ENCODE results near the gene SAMD5.

SAMD5 gene

DNA sequence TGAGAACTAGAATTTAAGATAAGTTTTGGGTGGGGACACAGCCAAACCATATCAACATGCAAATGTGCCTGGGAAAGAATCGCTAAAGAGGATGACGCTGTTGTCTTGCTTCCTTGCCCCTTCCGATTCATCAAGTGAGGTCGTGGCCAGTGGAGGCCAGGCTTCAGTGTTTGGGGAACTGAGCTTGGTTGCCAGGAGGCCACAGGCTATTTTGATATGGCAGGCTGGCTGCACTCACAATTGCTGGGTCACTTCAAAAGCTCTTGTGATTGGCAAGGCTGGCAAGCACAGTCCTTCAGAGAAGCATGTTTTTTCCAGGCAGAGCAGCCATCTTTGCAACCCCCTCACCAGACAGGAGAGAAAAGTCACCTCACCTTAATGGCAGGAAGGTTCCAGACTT is 45.8 kb downstream of the SAMD5 start:
- no peak for TF ChIP-seq CTCF (IDR thresholded peaks at IDR 0.05; ENCODE audit: extremely low read depth, missing control alignments)
- no peak for DNase-seq (ENCODE audit: low spot score)

GRCh38 chr6:147559006-147559405 is 50.5 kb downstream of the SAMD5 start:
- DNase-seq (ENCODE audit: low spot score): no peak
- no peak for TF ChIP-seq CTCF (IDR thresholded peaks at IDR 0.05; ENCODE audit: extremely low read depth, missing control alignments)

GRCh38 chr6:147560670-147561069 is 52.2 kb downstream of the SAMD5 start:
- no peak for TF ChIP-seq CTCF (IDR thresholded peaks at IDR 0.05; ENCODE audit: extremely low read depth, missing control alignments)

DNA sequence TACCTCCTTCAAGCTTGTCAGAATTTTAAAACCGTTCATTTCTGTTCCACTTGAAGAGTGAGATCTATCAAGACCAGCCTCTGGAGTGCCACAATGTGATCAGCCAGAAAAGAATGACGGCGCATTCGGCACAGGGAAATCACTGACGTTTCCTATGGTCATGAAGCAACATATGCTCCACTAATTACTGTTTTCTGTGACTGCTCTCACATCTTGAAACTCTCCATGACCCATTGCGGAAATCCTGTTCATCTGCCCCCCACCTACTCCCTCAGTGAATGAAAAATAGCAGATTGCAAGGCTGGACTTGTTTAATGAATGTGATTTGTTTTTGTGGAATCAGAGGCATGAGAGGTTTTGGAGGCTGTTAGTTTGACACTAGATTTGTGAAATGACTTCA is 53.2 kb downstream of the SAMD5 start:
- no peak for DNase-seq (ENCODE audit: low spot score)
- TF ChIP-seq CTCF (IDR thresholded peaks at IDR 0.05; ENCODE audit: extremely low read depth, missing control alignments): no peak

More at GRCh38 chr6:147560670-147561069, 52.2 kb downstream of the SAMD5 start:
- DNase-seq (ENCODE audit: low spot score): no peak

GRCh38 chr6:147563472-147563871 is 55.0 kb downstream of the SAMD5 start:
- no peak for TF ChIP-seq CTCF (IDR thresholded peaks at IDR 0.05; ENCODE audit: extremely low read depth, missing control alignments)
- no peak for DNase-seq (ENCODE audit: low spot score)

DNA sequence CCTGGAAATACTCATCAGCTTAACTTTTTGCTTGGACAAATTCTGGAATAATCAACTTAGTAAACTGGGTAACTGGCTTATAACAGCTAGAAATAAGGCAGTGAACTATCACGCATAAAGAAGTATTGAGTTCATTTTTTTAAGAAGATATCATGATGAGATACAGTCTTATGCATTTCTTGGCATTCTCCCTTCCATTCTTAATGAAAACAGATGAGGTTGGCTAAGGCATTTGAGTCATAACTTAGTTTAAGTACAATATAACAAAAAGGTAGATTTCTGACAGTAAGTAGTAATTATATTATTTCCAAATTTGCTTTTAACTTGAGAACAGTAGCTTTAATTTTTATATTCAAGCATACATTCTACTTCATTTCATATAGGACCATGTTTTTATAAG is 56.1 kb downstream of the SAMD5 start:
- no peak for DNase-seq (ENCODE audit: low spot score)
- TF ChIP-seq CTCF (IDR thresholded peaks at IDR 0.05; ENCODE audit: extremely low read depth, missing control alignments): no peak

DNA sequence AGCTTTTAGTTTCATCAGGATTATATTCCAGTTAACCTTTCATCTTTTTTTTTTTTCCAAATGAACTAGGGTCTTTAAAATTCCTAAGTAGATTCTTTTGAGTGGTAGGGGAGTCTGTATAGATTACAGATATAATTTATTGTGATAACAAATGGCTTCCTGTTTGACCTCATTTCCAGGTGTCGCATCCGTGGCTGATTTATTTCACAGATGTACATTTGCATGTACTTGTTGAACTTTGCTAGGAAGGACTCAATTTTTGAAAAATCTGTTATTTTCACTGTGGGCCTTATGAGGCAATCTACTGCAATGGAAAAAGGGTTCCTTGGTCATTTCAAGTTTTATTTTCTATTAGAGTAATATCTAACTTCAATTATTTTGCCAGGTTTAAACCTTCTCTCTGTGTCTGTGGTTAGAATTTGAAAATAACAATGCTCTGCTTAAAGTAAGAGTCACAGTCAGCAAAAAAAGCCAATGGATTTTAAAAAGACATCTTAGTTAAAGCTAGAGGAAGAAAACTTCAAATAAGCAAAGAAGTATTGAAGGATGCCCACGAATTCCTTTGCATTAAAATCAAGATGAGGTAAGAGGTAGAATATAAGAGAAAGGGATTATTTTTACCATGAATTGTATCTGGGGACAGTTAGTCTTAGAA is 57.9 kb downstream of the SAMD5 start:
- no peak for TF ChIP-seq CTCF (IDR thresholded peaks at IDR 0.05; ENCODE audit: extremely low read depth, missing control alignments)
- no peak for DNase-seq (ENCODE audit: low spot score)
